PC-3 (cell line): ENCODE data around the gene SKAP1.

Experiments
- CTCF ChIP-seq: fragments of 300-600 bp; sonication (generic); conservative IDR thresholded peaks from 2 replicates; pipeline ENCODE4 v1.5.1; 2017; ENCODE audit warnings: antibody characterized with exemption, low read depth, mild to moderate bottlenecking, low read length
- EZH2 ChIP-seq: fragments of 300-600 bp; sonication (generic); IDR thresholded peaks from one replicate; pipeline ENCODE4 v1.6.1; 2017; ENCODE audit warnings: antibody characterized with exemption, mild to moderate bottlenecking, low read length; ENCODE audit not compliant: unreplicated experiment

- no peak for TF ChIP-seq CTCF
- TF ChIP-seq EZH2, result no peak
These were observed 255.0 kb downstream of the SKAP1 start for GRCh38 chr17:48174833-48175523.
